HEK293 (cell line): ENCODE results near the gene GUCA1A.

Experiments
- ELK4 ChIP-seq: IDR thresholded peaks from 2 replicates; pipeline ENCODE4 v1.6.1; 2011; ENCODE audit warnings: mild to moderate bottlenecking, low read depth, low read length, borderline replicate concordance
- OVOL3 ChIP-seq: fragments of 450-650 bp; formaldehyde crosslinking; IDR thresholded peaks from 2 replicates; pipeline ENCODE4 v1.5.1; 2016; ENCODE audit warnings: missing biosample characterization, missing genetic modification characterization
- PRDM1 ChIP-seq: fragments of 450-650 bp; formaldehyde crosslinking; IDR thresholded peaks from 2 replicates; pipeline ENCODE4; 2016; ENCODE audit warnings: missing biosample characterization, missing genetic modification characterization
- PRDM2 ChIP-seq: fragments of 450-650 bp; formaldehyde crosslinking; IDR thresholded peaks from 2 replicates; pipeline ENCODE4 v1.5.1; 2016; ENCODE audit warnings: missing biosample characterization, missing genetic modification characterization, borderline replicate concordance
- REPIN1 ChIP-seq: fragments of 450-650 bp; formaldehyde crosslinking; IDR thresholded peaks from 2 replicates; pipeline ENCODE4 v1.5.1; 2017; ENCODE audit warnings: missing biosample characterization, missing genetic modification characterization, low read depth
- SP3 ChIP-seq: fragments of 450-650 bp; formaldehyde crosslinking; IDR thresholded peaks from 2 replicates; pipeline ENCODE4 v1.5.1; 2016; ENCODE audit warnings: missing biosample characterization, missing genetic modification characterization
- SP7 ChIP-seq: fragments of 450-650 bp; formaldehyde crosslinking; IDR thresholded peaks from 2 replicates; pipeline ENCODE4 v1.5.1; 2016; ENCODE audit warnings: missing biosample characterization, missing genetic modification characterization
- ZNF2 ChIP-seq: fragments of 450-650 bp; formaldehyde crosslinking; IDR thresholded peaks from 2 replicates; pipeline ENCODE4 v1.5.1; 2016; ENCODE audit warnings: missing biosample characterization, missing genetic modification characterization
- ZNF202 ChIP-seq: fragments of 450-650 bp; formaldehyde crosslinking; IDR thresholded peaks from 2 replicates; pipeline ENCODE4 v1.5.1; 2016; ENCODE audit warnings: missing biosample characterization, missing genetic modification characterization, borderline replicate concordance
- ZNF274 ChIP-seq, 2 experiments: fragments of 200-500 bp in 1 of 2; fragments of 450-650 bp in 1 of 2; sonication (Bioruptor generic) in 1 of 2; formaldehyde crosslinking in 1 of 2; IDR thresholded peaks; 2 replicates each; pipeline versions ENCODE4 v1.5.1 to v1.6.1; 2014 to 2016; ENCODE audit warnings: borderline replicate concordance in 1 of 2, inconsistent platforms in 1 of 2, low read length in 1 of 2, missing biosample characterization in 1 of 2, missing genetic modification characterization in 1 of 2
- ZNF302 ChIP-seq: fragments of 450-650 bp; formaldehyde crosslinking; IDR thresholded peaks from 2 replicates; pipeline ENCODE4 v1.5.1; 2016; ENCODE audit warnings: missing biosample characterization, missing genetic modification characterization, low read depth
- ZNF362 ChIP-seq: fragments of 450-650 bp; formaldehyde crosslinking; IDR thresholded peaks from 2 replicates; pipeline ENCODE4 v1.5.1; 2016; ENCODE audit warnings: missing biosample characterization, missing genetic modification characterization
- ZNF510 ChIP-seq: fragments of 450-650 bp; formaldehyde crosslinking; IDR thresholded peaks from 2 replicates; pipeline ENCODE4 v1.5.1; 2018; ENCODE audit warnings: mild to moderate bottlenecking, missing genetic modification characterization, missing biosample characterization; ENCODE audit not compliant: insufficient replicate concordance
- ZNF600 ChIP-seq: fragments of 450-650 bp; formaldehyde crosslinking; IDR thresholded peaks from 2 replicates; pipeline ENCODE4 v1.5.1; 2016; ENCODE audit warnings: missing biosample characterization, missing genetic modification characterization
- TF ChIP-seq, protein P1 (sequence below): fragments of 450-650 bp; formaldehyde crosslinking; IDR thresholded peaks from 2 replicates; pipeline ENCODE4 v1.5.1; 2016; ENCODE audit warnings: missing biosample characterization, missing genetic modification characterization
- TF ChIP-seq, protein P2 (sequence below): fragments of 450-650 bp; IDR thresholded peaks from 2 replicates; pipeline ENCODE4 v1.5.1; 2018; ENCODE audit warnings: missing biosample characterization, mild to moderate bottlenecking, missing genetic modification characterization
- TF ChIP-seq, protein P3 (sequence below): fragments of 450-650 bp; formaldehyde crosslinking; IDR thresholded peaks from 2 replicates; pipeline ENCODE4 v1.5.1; 2016; ENCODE audit warnings: missing biosample characterization, missing genetic modification characterization
- TF ChIP-seq, protein P4 (sequence below): fragments of 450-650 bp; formaldehyde crosslinking; IDR thresholded peaks from 2 replicates; pipeline ENCODE4 v1.5.1; 2017; ENCODE audit warnings: missing biosample characterization, missing genetic modification characterization
- TF ChIP-seq, protein P5 (sequence below): fragments of 450-650 bp; formaldehyde crosslinking; IDR thresholded peaks from 2 replicates; pipeline ENCODE4 v1.5.1; 2016; ENCODE audit warnings: missing biosample characterization, missing genetic modification characterization
- TF ChIP-seq, protein P6 (sequence below): fragments of 450-650 bp; formaldehyde crosslinking; IDR thresholded peaks from 2 replicates; pipeline ENCODE4 v1.5.1; 2016; ENCODE audit warnings: missing biosample characterization, missing genetic modification characterization

GUCA1A gene

DNA sequence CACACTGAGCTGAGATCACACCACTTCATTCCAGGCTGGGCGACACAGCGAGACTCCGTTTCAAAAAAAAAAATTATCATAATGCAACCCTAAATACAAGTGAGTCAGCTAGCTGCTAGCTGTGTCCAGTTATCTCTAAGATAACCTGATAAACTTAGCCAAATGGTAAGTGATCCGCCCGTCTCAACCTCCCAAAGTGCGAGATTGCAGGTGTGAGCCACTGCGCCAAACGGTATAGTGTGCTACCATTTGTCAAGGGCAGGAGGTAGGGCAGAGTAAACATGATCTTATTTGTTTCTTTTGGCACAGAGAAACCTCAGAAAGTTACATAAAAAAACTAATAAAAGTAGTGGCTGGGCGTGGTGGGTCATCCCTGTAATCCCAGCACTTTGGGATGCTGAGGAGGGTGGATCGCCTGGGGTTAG is 26.0 kb upstream of the GUCA1A start (continued):
- TF ChIP-seq ZNF274 (IDR thresholded peaks at IDR 0.05; ENCODE audit: low read length): no peak
- TF ChIP-seq ZNF274 (tag by site-specific recombination; IDR thresholded peaks at IDR 0.05; ENCODE audit: borderline replicate concordance): no peak
- TF ChIP-seq ELK4: no peak
- no peak for TF ChIP-seq ZNF510 (tag by site-specific recombination)
- TF ChIP-seq PRDM2 (tag by site-specific recombination): no peak
- peak; percentile 92 for TF ChIP-seq SP7 (tag by site-specific recombination)
- TF ChIP-seq, protein P1, sequence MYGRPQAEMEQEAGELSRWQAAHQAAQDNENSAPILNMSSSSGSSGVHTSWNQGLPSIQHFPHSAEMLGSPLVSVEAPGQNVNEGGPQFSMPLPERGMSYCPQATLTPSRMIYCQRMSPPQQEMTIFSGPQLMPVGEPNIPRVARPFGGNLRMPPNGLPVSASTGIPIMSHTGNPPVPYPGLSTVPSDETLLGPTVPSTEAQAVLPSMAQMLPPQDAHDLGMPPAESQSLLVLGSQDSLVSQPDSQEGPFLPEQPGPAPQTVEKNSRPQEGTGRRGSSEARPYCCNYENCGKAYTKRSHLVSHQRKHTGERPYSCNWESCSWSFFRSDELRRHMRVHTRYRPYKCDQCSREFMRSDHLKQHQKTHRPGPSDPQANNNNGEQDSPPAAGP (tag by site-specific recombination): peak; percentile 100
- TF ChIP-seq ZNF600 (tag by site-specific recombination): peak; percentile 39; the same call in 1 of the 2 replicates
- TF ChIP-seq, protein P2, sequence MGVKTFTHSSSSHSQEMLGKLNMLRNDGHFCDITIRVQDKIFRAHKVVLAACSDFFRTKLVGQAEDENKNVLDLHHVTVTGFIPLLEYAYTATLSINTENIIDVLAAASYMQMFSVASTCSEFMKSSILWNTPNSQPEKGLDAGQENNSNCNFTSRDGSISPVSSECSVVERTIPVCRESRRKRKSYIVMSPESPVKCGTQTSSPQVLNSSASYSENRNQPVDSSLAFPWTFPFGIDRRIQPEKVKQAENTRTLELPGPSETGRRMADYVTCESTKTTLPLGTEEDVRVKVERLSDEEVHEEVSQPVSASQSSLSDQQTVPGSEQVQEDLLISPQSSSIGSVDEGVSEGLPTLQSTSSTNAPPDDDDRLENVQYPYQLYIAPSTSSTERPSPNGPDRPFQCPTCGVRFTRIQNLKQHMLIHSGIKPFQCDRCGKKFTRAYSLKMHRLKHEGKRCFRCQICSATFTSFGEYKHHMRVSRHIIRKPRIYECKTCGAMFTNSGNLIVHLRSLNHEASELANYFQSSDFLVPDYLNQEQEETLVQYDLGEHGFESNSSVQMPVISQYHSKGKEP (tag by site-specific recombination): no peak; the same call in 1 of the 2 replicates
- no peak for TF ChIP-seq ZNF362
- no peak for TF ChIP-seq ZNF2
- TF ChIP-seq ZNF202 (tag by site-specific recombination): no peak
- no peak for TF ChIP-seq PRDM1 (tag by site-specific recombination)
- TF ChIP-seq, protein P3, sequence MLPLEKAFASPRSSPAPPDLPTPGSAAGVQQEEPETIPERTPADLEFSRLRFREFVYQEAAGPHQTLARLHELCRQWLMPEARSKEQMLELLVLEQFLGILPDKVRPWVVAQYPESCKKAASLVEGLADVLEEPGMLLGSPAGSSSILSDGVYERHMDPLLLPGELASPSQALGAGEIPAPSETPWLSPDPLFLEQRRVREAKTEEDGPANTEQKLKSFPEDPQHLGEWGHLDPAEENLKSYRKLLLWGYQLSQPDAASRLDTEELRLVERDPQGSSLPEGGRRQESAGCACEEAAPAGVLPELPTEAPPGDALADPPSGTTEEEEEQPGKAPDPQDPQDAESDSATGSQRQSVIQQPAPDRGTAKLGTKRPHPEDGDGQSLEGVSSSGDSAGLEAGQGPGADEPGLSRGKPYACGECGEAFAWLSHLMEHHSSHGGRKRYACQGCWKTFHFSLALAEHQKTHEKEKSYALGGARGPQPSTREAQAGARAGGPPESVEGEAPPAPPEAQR: no peak
- TF ChIP-seq OVOL3 (tag by site-specific recombination): peak; percentile 70; the same call in 1 of the 2 replicates
- TF ChIP-seq ZNF302 (tag by site-specific recombination): no peak
- TF ChIP-seq, protein P4, sequence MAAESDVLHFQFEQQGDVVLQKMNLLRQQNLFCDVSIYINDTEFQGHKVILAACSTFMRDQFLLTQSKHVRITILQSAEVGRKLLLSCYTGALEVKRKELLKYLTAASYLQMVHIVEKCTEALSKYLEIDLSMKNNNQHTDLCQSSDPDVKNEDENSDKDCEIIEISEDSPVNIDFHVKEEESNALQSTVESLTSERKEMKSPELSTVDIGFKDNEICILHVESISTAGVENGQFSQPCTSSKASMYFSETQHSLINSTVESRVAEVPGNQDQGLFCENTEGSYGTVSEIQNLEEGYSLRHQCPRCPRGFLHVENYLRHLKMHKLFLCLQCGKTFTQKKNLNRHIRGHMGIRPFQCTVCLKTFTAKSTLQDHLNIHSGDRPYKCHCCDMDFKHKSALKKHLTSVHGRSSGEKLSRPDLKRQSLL (tag by site-specific recombination): no peak
- no peak for TF ChIP-seq REPIN1 (tag by site-specific recombination)
- TF ChIP-seq, protein P5, sequence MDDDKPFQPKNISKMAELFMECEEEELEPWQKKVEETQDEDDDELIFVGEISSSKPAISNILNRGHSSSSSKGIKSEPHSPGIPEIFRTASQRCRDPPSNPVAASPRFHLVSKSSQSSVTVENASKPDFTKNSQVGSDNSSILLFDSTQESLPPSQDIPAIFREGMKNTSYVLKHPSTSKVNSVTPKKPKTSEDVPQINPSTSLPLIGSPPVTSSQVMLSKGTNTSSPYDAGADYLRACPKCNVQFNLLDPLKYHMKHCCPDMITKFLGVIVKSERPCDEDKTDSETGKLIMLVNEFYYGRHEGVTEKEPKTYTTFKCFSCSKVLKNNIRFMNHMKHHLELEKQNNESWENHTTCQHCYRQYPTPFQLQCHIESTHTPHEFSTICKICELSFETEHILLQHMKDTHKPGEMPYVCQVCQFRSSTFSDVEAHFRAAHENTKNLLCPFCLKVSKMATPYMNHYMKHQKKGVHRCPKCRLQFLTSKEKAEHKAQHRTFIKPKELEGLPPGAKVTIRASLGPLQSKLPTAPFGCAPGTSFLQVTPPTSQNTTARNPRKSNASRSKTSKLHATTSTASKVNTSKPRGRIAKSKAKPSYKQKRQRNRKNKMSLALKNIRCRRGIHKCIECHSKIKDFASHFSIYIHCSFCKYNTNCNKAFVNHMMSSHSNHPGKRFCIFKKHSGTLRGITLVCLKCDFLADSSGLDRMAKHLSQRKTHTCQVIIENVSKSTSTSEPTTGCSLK (tag by site-specific recombination): no peak
- 0 out of 2 replicates have a peak, but pooled peaks have one; percentile 12 for TF ChIP-seq SP3 (tag by site-specific recombination)
- TF ChIP-seq, protein P6, sequence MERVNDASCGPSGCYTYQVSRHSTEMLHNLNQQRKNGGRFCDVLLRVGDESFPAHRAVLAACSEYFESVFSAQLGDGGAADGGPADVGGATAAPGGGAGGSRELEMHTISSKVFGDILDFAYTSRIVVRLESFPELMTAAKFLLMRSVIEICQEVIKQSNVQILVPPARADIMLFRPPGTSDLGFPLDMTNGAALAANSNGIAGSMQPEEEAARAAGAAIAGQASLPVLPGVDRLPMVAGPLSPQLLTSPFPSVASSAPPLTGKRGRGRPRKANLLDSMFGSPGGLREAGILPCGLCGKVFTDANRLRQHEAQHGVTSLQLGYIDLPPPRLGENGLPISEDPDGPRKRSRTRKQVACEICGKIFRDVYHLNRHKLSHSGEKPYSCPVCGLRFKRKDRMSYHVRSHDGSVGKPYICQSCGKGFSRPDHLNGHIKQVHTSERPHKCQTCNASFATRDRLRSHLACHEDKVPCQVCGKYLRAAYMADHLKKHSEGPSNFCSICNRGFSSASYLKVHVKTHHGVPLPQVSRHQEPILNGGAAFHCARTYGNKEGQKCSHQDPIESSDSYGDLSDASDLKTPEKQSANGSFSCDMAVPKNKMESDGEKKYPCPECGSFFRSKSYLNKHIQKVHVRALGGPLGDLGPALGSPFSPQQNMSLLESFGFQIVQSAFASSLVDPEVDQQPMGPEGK (tag by site-specific recombination): peak; percentile 34; the same call in 1 of the 2 replicates
